Lung (tissue), 12 donors: Measurements from ENCODE around the gene UNC13A. TPM values are rescaled to one million over a fixed set of nuclear protein-coding genes. Genes with fewer than 3 reads are reported as not detected.
A peak's percentile ranks its signal among the peaks of the same experiment; 100 is the strongest.

ENCODE experiments used
- ATAC-seq: fragments of 200-7000 bp; cut with Tn5 transposase; one replicate; pipeline ENCODE4 v1.9.1; 2020; ENCODE audit warnings: moderate number of reproducible peaks; ENCODE audit not compliant: insufficient read depth, low FRiP score
- DNase-seq, 3 donors: peaks; one replicate each; pipeline ENCODE4 v3.0.0-alpha.2; 2013 to 2017
- H3K27ac ChIP-seq, 2 donors: one replicate each; pipeline ENCODE4 v1.5.1; 2013; ENCODE audit warnings: mild to moderate bottlenecking in 2 of 2, moderate library complexity in 2 of 2, control low read depth in 1 of 2, inconsistent platforms in 1 of 2, low read depth in 1 of 2, low read length in 1 of 2
- H3K27me3 ChIP-seq, 3 donors: one replicate each; pipeline ENCODE4 v1.5.1; 2013; ENCODE audit warnings: low read length in 2 of 3; ENCODE audit not compliant: control insufficient read depth in 3 of 3, insufficient read depth in 3 of 3
- H3K36me3 ChIP-seq, 4 donors: one replicate each; pipeline ENCODE4 v1.5.1; 2013; ENCODE audit warnings: low read length in 4 of 4, mild to moderate bottlenecking in 1 of 4, moderate library complexity in 1 of 4; ENCODE audit not compliant: control insufficient read depth in 4 of 4, insufficient read depth in 4 of 4
- H3K4me1 ChIP-seq, 5 donors: one replicate each; pipeline ENCODE4 v1.5.1; 2013; ENCODE audit warnings: low read length in 5 of 5, mild to moderate bottlenecking in 2 of 5, moderate library complexity in 1 of 5; ENCODE audit not compliant: control insufficient read depth in 5 of 5, insufficient read depth in 5 of 5
- H3K4me3 ChIP-seq: one replicate; pipeline ENCODE4 v1.5.1; 2013; ENCODE audit warnings: mild to moderate bottlenecking, control low read depth, moderate library complexity
- H3K9ac ChIP-seq, 2 donors: one replicate each; pipeline ENCODE4 v1.5.1; 2013; ENCODE audit warnings: low read length in 2 of 2, control low read depth in 1 of 2; ENCODE audit not compliant: insufficient read depth in 1 of 2
- H3K9me3 ChIP-seq, 4 donors: one replicate each; pipeline ENCODE4 v1.5.1; 2013; ENCODE audit warnings: low read length in 3 of 4, mild to moderate bottlenecking in 1 of 4, moderate library complexity in 1 of 4; ENCODE audit not compliant: control insufficient read depth in 4 of 4, insufficient read depth in 3 of 4
- CTCF ChIP-seq: IDR thresholded peaks from 2 replicates; pipeline ENCODE4 v1.5.1; 2012; ENCODE audit warnings: mild to moderate bottlenecking; ENCODE audit errors: control extremely low read depth, extremely low read depth
- WGBS, 2 donors: extraction: QIAGEN DNeasy Blood & Tissue Kit; methylation state at CpG; one replicate each; pipeline ENCODE4 v1.1.7; 2013; 5-methylcytosine and 5-hydroxymethylcytosine counted together
- polyA plus RNA-seq, 2 donors: library from polyadenylated mRNA; stranded (reverse); fragments of 200-250 nt; gene quantifications; one replicate each; pipeline ENCODE4 v1.2.1, GENCODE V29; 2013
- total RNA-seq, 2 donors: library from RNA; depleted of rRNA in 1 of 2; stranded (reverse); fragments of >200 nt in 1 of 2; gene quantifications; one replicate each; pipeline ENCODE4 v1.2.1, GENCODE V29; 2014 to 2021
- donor health status: control.
- donor health status: control.
- donor health status: Bipolar disorder and iron deficiency.
- donor health status: healthy.
- donor health status: DM: yes; HTN: yes; CAD: no.

Gene UNC13A
- total and polyA plus RNA-seq, 4 donors: 0.14 to 0.31 (median 0.27) TPM

GRCh38 chr19:17565611-17566010 is 122.5 kb downstream of the UNC13A start:
- Histone ChIP-seq H3K36me3 (peaks cover 9 to 39% (median 22%) of the 10 kb centered on the region in 4 donors), H3K27me3 (no peaks in the 10 kb centered on the region), H3K9ac (no peak overlapping the region), H3K9me3 (no peaks in the 10 kb centered on the region), H3K4me3 (no peak overlapping the region), H3K4me1 (no peaks in the 10 kb centered on the region), H3K27ac (no peak overlapping the region)
- TF ChIP-seq CTCF: no peak
- 74 to 75% methylated on average over 3 of the region's 3 CpGs for WGBS, 2 donors
- ATAC-seq (no peak), DNase-seq (no peak)

- no peak for TF ChIP-seq CTCF
- DNase-seq (no peak), ATAC-seq (no peak)
- Histone ChIP-seq H3K9ac (no peak overlapping the region), H3K27ac (peak overlapping the region in 1 of 2 donors; percentile 18), H3K4me1 (no peaks in the 10 kb centered on the region), H3K9me3 (no peaks in the 10 kb centered on the region), H3K27me3 (no peaks in the 10 kb centered on the region), H3K36me3 (peaks cover 9 to 44% (median 28%) of the 10 kb centered on the region in 4 donors), H3K4me3 (no peak overlapping the region)
- 61 to 67% methylated on average over 6 of the region's 6 CpGs for WGBS, 2 donors
These were observed 123.4 kb downstream of the UNC13A start for GRCh38 chr19:17564781-17565180.

GRCh38 chr19:17562561-17562960 is 125.6 kb downstream of the UNC13A start:
- Histone ChIP-seq H3K9me3 (no peaks in the 10 kb centered on the region), H3K27ac (no peak overlapping the region), H3K27me3 (no peaks in the 10 kb centered on the region), H3K9ac (no peak overlapping the region), H3K4me3 (no peak overlapping the region), H3K4me1 (no peaks in the 10 kb centered on the region), H3K36me3 (peaks cover 0 to 36% (median 14%) of the 10 kb centered on the region in 4 donors)
- 69 to 81% methylated on average over 11 of the region's 11 CpGs for WGBS, 2 donors
- no peak for TF ChIP-seq CTCF
- ATAC-seq (no peak), DNase-seq (no peak)

- H3K36me3 ChIP-seq: peaks cover 0 to 32% (median 16%) of the 10 kb centered on the region in 4 donors
- ATAC-seq: no peak
- no peak overlapping the region for H3K4me3 ChIP-seq
- no peaks in the 10 kb centered on the region for H3K4me1 ChIP-seq
- no peaks in the 10 kb centered on the region for H3K27me3 ChIP-seq
- no peak overlapping the region for H3K27ac ChIP-seq
- no peak overlapping the region for H3K9ac ChIP-seq
- no peak for TF ChIP-seq CTCF
- WGBS, 2 donors: 95 to 96% methylated on average over 4 of the region's 4 CpGs
- DNase-seq: no peak
- no peaks in the 10 kb centered on the region for H3K9me3 ChIP-seq
These were observed 126.1 kb downstream of the UNC13A start for GRCh38 chr19:17562097-17562496.
